D341Med (cell line): ENCODE measurements around the gene LHFPL3.
A peak's percentile ranks its signal among the peaks of the same experiment; 100 is the strongest.
"Not testable (repeated sequence)": the region's sequence is repeated elsewhere in the genome, so short reads cannot be mapped to it uniquely, and the experiment has no call there.

ENCODE experiments used
- DNase-seq: peaks from one replicate; pipeline ENCODE4 v3.0.0; 2012; ENCODE audit warnings: low spot score

Gene LHFPL3

DNA sequence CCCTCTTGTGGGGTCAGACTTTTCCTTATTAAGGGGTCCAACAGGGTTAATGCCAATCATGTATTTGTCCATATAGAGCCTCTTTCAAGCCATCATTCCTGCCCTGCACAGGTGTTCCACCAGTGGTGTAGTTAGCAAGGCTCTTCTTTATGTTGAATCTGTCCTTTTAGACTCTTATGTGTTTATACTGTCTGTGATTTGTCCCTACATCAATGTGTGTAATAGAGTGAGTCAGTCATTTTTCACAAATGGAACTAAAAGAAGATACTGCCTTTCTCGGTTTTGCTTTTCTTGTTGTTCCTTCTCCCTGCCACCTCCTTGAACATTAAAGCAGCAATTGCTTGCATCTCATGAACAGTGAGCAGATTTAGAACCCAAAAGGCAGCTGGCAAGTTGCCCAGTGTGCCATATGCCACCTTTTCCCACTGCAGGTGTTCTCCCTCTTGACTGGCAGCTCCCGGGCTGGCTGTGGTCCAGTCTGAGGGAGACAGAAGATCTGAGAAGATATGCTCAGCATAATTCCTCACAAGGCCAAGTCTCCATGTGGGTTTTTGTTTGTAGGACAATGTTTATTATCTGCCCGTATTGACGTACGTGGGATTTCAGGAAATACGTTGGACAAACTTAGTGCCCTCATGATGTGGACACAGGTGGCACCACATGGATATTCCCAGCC, 154.1 kb downstream of the LHFPL3 start:
- peak; percentile 49 for DNase-seq

GRCh38 chr7:104486931-104487330, 158.5 kb downstream of the LHFPL3 start:
- DNase-seq, result no peak

DNA sequence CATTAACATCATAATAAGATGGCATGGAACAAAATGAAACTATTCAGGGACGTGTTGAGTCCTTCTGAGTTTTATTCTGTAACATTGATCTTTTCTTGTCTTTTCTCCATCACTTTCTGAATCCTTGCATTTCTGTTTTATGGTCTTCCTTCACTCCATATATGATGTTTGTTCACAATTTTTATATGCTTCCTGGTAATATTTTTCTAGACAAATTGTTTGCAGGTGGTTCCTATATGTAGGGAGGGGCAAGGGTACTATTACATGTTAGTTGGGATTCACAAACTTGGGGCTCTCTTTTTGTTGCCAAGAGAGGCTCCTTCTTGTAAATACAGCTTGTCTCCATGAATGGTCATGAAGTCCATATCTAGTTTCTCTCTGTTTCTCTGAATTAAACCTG, 159.2 kb downstream of the LHFPL3 start:
- no peak for DNase-seq

GRCh38 chr7:104497379-104497967, 169.1 kb downstream of the LHFPL3 start:
- no peak for DNase-seq

DNA sequence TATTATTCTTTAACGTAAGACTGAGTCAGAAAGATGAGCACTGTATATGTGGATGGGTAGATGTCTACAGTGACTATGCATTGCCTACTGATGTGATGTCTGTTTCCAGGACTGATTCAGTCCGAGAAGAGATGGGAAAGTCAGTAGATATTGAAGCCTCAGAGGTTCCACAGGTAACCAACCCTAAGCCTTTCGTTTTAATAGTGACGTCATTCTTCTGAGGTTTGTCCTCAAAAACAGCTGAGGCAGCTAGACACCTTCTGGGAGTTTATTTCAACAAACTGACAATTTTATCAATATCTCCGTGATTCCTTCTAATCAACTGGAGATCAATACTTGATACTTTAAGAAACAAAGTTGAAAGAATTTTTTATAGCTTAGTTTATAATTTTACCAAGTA, 171.6 kb downstream of the LHFPL3 start:
- DNase-seq, result no peak

DNA sequence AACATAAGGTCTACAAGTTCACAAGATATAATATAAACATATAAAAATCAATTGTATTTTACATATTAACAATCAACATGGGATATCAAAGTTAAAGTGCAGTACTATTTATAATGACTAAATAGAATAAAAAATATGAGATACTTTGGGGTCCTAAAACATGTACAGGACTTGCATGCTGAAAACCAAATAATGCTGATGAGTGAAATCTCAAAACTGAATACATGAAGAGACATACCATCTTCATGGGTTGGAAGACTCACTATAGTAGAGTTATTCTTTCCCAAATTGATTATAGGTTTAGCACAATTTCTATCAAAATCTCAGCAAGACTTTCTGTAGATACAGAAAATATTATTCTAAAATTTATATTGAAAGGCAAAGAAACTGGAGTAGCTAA, 181.5 kb downstream of the LHFPL3 start:
- DNase-seq, result no peak

DNA sequence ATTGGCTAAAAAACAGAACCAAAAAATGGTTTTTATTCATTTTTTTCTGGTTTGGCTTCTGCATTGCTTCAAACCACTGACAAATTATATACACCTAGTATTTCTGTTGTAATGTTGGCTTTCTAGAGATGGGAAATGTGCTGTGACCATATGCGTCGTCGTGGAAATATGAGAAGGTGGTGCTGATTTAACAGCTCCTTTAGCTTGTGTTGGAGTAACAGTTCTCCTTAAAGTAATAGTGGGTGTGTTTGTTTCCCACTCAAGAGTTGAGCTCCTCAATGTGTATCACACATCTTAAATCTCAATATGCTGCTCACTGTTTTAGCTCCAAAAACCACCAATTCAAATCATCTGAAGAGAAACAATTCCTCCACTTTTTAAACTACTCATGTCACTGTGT, 196.4 kb downstream of the LHFPL3 start:
- DNase-seq, result no peak

DNA sequence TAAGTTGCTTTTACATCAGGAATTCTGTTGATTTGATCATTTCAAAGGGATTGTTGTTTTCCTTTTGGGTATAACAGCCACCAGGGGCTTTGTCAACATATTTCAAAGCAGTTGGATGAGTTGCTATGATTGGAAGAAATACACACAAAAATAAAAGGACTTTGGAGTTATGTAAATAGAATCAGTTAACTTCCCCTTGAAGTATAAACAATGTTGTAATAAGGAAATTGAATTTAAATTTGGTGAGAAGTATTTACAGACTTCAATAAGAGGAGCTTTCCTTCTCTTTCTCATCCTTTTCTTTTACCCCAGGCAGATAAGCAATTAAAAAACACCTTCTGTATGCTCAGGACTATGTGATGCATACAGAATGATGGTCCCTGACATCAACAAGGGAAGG, 199.7 kb downstream of the LHFPL3 start:
- DNase-seq, result no peak

GRCh38 chr7:104529567-104529966, 201.2 kb downstream of the LHFPL3 start:
- no peak for DNase-seq

DNA sequence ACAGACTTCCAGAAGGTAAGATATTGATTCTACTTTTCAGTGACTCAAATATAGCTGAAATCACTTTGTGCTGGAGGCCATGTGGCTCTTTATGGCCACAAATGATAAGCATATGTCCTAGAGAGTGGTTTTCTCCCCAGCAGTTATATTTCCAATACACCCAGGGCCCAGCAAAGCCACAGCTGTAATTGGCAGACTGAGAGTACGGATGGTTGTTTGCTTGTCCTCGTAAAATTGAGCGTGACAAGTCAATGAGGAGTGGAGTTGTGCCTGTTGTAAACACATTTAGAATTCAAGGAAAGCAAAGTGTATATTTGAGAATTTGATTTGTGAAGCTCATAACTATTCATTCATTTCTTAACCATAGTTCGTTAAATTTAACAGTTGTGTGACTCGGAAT, 201.8 kb downstream of the LHFPL3 start:
- DNase-seq, result no peak

- DNase-seq, result no peak
These were observed 205.7 kb downstream of the LHFPL3 start for GRCh38 chr7:104534149-104534548.

GRCh38 chr7:104535841-104536240, 207.4 kb downstream of the LHFPL3 start:
- DNase-seq, result no peak

GRCh38 chr7:104536956-104537355, 208.6 kb downstream of the LHFPL3 start:
- no peak for DNase-seq

- no peak for DNase-seq
These were observed 209.7 kb downstream of the LHFPL3 start for GRCh38 chr7:104538152-104538551.

DNA sequence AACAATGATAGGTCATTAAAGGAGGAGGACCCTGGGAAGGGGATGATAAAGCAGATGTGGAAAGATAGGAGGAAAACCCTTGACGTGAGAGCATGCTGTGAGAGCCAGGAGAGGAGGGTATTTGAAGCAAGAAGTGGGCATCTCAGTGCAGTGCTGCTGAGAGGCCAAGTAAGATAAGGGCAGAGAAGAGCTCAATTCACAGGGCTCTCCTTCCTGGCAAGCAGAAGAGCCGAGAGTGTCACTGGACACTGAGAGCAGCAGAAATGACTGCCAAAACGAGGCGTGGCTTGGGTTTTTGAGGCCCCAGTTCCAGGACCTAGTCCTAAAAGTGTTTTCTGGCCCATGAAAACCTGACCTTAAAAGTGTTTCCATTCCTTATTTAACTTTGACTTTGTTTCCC, 213.5 kb downstream of the LHFPL3 start:
- DNase-seq, result no peak

DNA sequence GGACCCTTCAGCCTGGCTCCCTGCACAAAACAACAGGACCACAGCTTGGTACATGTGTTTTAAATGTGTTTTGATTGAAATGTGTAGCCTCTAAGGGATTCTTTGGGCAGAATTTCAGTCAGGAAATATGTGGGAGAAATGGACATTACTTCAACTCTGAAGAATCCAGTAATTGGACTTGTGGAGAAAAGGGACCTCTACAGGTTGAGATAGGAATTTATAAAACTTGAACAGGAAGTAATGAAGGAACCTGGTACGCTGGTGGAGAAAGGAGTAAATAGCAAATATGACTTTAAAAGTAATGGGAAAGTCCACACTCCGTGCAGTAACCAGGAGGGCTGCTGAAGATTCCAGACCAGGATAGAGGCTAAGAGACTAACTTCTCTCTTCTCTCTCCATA, 220.5 kb downstream of the LHFPL3 start:
- DNase-seq, result peak; percentile 29

DNA sequence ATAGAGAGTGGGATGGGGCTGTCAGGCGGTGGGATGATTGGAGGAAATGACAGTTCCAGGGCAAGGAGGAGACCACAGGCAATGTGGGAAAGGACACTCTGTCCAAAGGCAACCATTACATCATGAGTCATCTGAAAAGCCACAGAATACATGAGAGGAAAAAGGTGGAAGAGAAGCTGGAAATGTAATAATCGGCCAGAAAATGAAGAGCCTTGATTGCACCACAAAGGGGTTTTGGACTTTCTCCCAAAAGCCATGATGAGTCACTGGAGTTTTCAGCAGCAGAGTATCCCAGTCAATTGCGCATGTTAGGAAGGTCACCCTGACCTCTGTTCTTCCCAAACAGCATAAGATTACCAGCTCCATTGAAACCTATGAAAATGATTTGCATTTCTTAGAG, 222.0 kb downstream of the LHFPL3 start:
- no peak for DNase-seq

DNA sequence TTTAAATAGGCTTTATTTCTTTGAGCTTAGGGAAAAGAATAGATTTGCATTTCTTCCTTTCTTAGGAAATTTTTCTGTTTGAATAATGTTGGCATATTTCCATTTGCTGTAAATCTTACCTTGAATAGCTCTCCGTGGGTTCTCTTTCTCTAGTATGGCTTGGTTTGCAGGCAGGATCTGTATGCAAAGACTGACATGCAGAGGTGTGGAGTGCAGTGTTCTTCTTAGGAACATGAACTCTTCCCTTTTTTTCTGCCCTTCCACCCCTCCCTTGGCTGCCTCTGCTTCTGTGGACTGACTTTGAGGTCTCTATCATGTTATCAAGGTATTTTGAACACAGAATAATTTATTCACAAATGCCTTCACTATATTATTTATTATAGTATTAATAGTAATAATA, 222.8 kb downstream of the LHFPL3 start:
- no peak for DNase-seq

DNA sequence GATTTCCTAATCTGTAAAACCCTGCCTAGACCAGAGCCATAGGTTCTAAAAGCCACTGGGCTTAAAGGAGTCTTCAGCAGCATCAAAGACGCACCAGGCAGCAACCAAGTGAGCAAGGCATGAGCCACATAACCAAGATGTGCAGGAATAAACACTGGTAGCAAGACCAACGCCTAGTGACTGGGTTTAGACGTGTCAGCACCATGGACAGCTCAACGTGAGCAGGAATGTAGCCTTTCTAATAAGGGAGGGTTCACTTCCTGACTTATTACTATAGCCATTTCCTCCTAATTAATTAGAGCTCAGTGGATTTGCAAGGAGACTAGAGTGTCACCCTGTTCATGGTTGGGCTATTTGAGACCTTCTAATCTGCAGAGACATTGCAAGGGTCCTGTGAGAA, 223.7 kb downstream of the LHFPL3 start:
- no peak for DNase-seq

DNA sequence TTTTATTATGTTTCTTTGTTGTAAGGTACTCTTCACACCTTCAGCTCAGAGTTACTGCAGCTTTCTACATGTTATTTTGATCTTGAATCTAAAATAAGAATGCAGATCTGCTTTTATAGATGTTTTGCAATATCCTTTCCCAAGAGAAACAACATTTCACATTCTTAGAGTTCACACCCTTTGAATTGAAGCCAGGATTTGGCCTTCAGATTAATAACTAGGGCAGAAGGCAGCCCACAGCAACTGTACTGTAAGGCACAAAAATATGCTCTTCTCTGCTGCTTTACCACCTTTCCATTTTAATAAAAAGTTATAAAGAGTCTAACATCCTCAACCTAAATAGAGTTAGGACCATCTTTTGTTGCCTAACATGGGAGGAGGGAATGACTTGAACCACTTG, 224.7 kb downstream of the LHFPL3 start:
- no peak for DNase-seq

GRCh38 chr7:104563350-104563901, 235.0 kb downstream of the LHFPL3 start:
- not testable (repeated sequence) for DNase-seq

- no peak for DNase-seq
These were observed 241.3 kb downstream of the LHFPL3 start for GRCh38 chr7:104569751-104570150.

DNA sequence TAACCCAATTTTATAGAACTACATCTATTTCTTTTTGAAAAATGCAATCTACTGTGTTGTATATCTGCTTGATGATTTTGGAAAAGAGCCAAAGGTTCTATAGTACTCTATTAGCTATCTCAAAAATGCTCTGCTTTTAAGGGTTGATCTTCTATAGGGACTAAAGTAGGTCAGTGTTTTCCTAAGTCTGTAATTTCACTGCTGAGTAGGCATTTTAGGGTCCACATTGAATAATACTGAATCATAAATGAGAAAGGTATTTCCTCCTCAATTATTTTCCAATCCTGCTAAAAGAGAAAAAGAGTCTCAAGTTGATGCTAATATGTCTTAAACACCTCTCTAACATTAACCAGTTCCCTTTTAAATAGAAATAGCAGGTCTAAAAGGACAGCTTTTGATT, 244.2 kb downstream of the LHFPL3 start:
- no peak for DNase-seq

DNA sequence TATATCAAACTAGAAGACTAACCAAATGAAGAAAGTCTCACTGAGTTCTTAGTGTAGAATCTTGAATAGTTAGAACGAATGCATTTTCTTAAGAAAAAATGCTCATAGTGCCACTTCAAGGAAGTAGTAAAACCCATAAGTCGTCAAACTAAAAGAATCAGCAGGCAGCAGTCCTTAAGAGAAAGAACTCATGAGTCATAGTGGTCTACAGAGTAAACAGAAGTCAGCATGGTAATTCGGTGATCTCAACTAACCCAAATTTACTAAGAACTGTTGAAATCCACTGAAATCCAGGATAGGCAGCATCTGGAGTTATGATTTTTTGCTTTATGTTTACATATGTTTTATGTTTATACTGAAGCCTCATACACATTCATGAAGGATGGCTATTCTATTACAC, 256.2 kb downstream of the LHFPL3 start:
- DNase-seq, result no peak
